Stomach (tissue), 9 donors: ENCODE results near the gene COPS8. TPM values are rescaled to one million over a fixed set of nuclear protein-coding genes. Genes with fewer than 3 reads are reported as not detected.

Experiments
- DNase-seq, 2 donors: peaks; one replicate each; pipeline versions ENCODE4 v3.0.0 to v3.0.0-alpha.2; 2013 to 2019
- H3K27ac ChIP-seq, 5 donors: fragments of 200-600 bp in 4 of 5; sonication (generic) in 4 of 5; one replicate each; pipeline ENCODE4 v1.5.1; 2013 to 2019; ENCODE audit warnings: mild to moderate bottlenecking in 1 of 5, moderate library complexity in 1 of 5
- H3K27me3 ChIP-seq, 3 donors: fragments of 200-600 bp; sonication (generic); one replicate each; pipeline ENCODE4 v1.5.1; 2017 to 2019; ENCODE audit warnings: mixed run types in 1 of 3
- H3K36me3 ChIP-seq, 4 donors: fragments of 200-600 bp; sonication (generic); 1 replicate in 3 of 4; 2 replicates in 1 of 4; pipeline ENCODE4 v1.5.1; 2016 to 2019
- H3K4me1 ChIP-seq, 4 donors: fragments of 200-600 bp; sonication (generic); one replicate each; pipeline ENCODE4 v1.5.1; 2016 to 2019
- H3K4me3 ChIP-seq, 4 donors: fragments of 200-600 bp; sonication (generic) in 3 of 4; one replicate each; pipeline ENCODE4 v1.5.1; 2016 to 2019; ENCODE audit warnings: mild to moderate bottlenecking in 1 of 4
- H3K9me3 ChIP-seq, 4 donors: fragments of 200-600 bp; sonication (generic); one replicate each; pipeline ENCODE4 v1.5.1; 2016 to 2019
- CTCF ChIP-seq, 7 experiments: fragments of 450-650 bp in 4 of 7; fragments of 200-600 bp in 3 of 7; sonication (generic) in 3 of 7; IDR thresholded peaks; one replicate each; pipeline ENCODE4 v1.5.1; 2016 to 2019; ENCODE audit warnings: antibody characterized with exemption in 7 of 7, control low read depth in 2 of 7, mild to moderate bottlenecking in 1 of 7
- EP300 ChIP-seq: sonication (generic); formaldehyde crosslinking; IDR thresholded peaks from one replicate; pipeline ENCODE4 v1.6.1; 2017; ENCODE audit warnings: antibody characterized with exemption
- POLR2A ChIP-seq, 4 donors: fragments of 450-650 bp; IDR thresholded peaks; one replicate each; pipeline ENCODE4 v1.6.1; 2016; ENCODE audit warnings: antibody characterized with exemption in 4 of 4, control low read depth in 2 of 4, mild to moderate bottlenecking in 1 of 4, moderate library complexity in 1 of 4
- POLR2AphosphoS5 ChIP-seq, 3 donors: sonication (generic); formaldehyde crosslinking; IDR thresholded peaks; one replicate each; pipeline ENCODE4 v1.6.1; 2016; ENCODE audit warnings: antibody characterized with exemption in 3 of 3
- WGBS, 5 donors: extraction: QIAGEN DNeasy Blood & Tissue Kit in 3 of 5; methylation state at CpG; one replicate each; pipeline versions ENCODE4 v1.1.5 to v1.1.7; 2013 to 2018; 5-methylcytosine and 5-hydroxymethylcytosine counted together
- intact Hi-C: fragments of 100-400 bp; cut with DNase I; formaldehyde crosslinking; loops from one replicate; pipeline ENCODE4 v1.15.1; 2023; ENCODE audit warnings: low total_unique reads
- polyA plus RNA-seq, 3 donors: library from polyadenylated mRNA; stranded (reverse); fragments of 200-250 nt; gene quantifications; one replicate each; pipeline ENCODE4 v1.2.3, GENCODE V29; 2013
- total RNA-seq, 5 donors: library from RNA; depleted of rRNA; stranded (reverse); fragments of >200 nt; gene quantifications; one replicate each; pipeline versions ENCODE4 v1.1.0 to v1.2.3, GENCODE V29; 2014 to 2016
- donor health status: healthy with polysubstance abuse.
- donor health status: Bipolar disorder and iron deficiency.
- donor health status: healthy.

The COPS8 gene
- total and polyA plus RNA-seq, 8 donors = 24.1 to 105 (median 53.3) TPM

- H3K36me3 ChIP-seq = no peaks in the 10 kb centered on the region
- H3K27me3 ChIP-seq = no peaks in the 10 kb centered on the region
- no peak overlapping the region for H3K27ac ChIP-seq
- H3K4me1 ChIP-seq = no peaks in the 10 kb centered on the region
- peaks cover 7 to 30% (median 20%) of the 10 kb centered on the region in 4 donors for H3K9me3 ChIP-seq
- no peak overlapping the region for H3K4me3 ChIP-seq
- intact Hi-C loops = no loop called here
- no peak for DNase-seq
- TF ChIP-seq CTCF (IDR thresholded peaks at IDR 0.05) = no peak
- TF ChIP-seq EP300 = no peak
- TF ChIP-seq POLR2A (IDR thresholded peaks at IDR 0.05) = no peak
- TF ChIP-seq POLR2AphosphoS5 (IDR thresholded peaks at IDR 0.05) = no peak
These were observed 61.6 kb downstream of the COPS8 start for GRCh38 chr2:237147317-237147716.

GRCh38 chr2:237148624-237149023, 62.9 kb downstream of the COPS8 start:
- intact Hi-C loops = no loop called here
- TF ChIP-seq EP300 (no peak), POLR2AphosphoS5 (IDR thresholded peaks at IDR 0.05) (no peak), CTCF (IDR thresholded peaks at IDR 0.05) (no peak), POLR2A (IDR thresholded peaks at IDR 0.05) (no peak)
- peaks cover 7 to 30% (median 20%) of the 10 kb centered on the region in 4 donors for H3K9me3 ChIP-seq
- no peak overlapping the region for H3K4me3 ChIP-seq
- no peak for DNase-seq
- no peak overlapping the region for H3K27ac ChIP-seq
- no peaks in the 10 kb centered on the region for H3K4me1 ChIP-seq
- no peaks in the 10 kb centered on the region for H3K36me3 ChIP-seq
- H3K27me3 ChIP-seq = no peaks in the 10 kb centered on the region
- WGBS, 5 donors = 76 to 92% (median 91%) methylated on average over 4 of the region's 4 CpGs

- Histone ChIP-seq H3K4me1 (no peaks in the 10 kb centered on the region), H3K4me3 (no peak overlapping the region), H3K27ac (no peak overlapping the region), H3K36me3 (no peaks in the 10 kb centered on the region), H3K9me3 (peaks cover 7 to 30% (median 20%) of the 10 kb centered on the region in 4 donors), H3K27me3 (no peaks in the 10 kb centered on the region)
- DNase-seq = no peak
- WGBS, 5 donors = 35 to 62% (median 47%) methylated on average over 4 of the region's 4 CpGs
- intact Hi-C loops = no loop called here
- no peak for TF ChIP-seq EP300
- TF ChIP-seq POLR2AphosphoS5 (IDR thresholded peaks at IDR 0.05) = no peak
- no peak for TF ChIP-seq CTCF (IDR thresholded peaks at IDR 0.05)
- TF ChIP-seq POLR2A (IDR thresholded peaks at IDR 0.05) = no peak
These were observed 63.7 kb downstream of the COPS8 start for GRCh38 chr2:237149425-237149824.
